Gastrocnemius medialis (tissue), 4 donors: ENCODE results near the gene IL4R.

Experiments
- POLR2A ChIP-seq, 2 donors: fragments of 450-650 bp; IDR thresholded peaks; one replicate each; pipeline ENCODE4 v1.6.1; 2017; ENCODE audit warnings: antibody characterized with exemption in 2 of 2, mild to moderate bottlenecking in 2 of 2, moderate library complexity in 2 of 2
- TF ChIP-seq, protein P1 (sequence below), 5 experiments: fragments of 450-650 bp in 3 of 5; fragments of 200-600 bp in 2 of 5; sonication (generic) in 2 of 5; IDR thresholded peaks in 4 of 5; conservative IDR thresholded peaks in 1 of 5; 1 replicate in 4 of 5; 2 replicates in 1 of 5; pipeline ENCODE4 v1.5.1; 2016 to 2019; ENCODE audit warnings: antibody characterized with exemption in 5 of 5, mild to moderate bottlenecking in 3 of 5, moderate library complexity in 3 of 5

DNA sequence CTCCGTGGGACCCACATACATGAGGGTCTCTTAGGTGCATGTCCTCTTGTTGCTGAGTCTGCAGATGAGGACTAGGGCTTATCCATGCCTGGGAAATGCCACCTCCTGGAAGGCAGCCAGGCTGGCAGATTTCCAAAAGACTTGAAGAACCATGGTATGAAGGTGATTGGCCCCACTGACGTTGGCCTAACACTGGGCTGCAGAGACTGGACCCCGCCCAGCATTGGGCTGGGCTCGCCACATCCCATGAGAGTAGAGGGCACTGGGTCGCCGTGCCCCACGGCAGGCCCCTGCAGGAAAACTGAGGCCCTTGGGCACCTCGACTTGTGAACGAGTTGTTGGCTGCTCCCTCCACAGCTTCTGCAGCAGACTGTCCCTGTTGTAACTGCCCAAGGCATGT is 50.0 kb downstream of the IL4R start:
- TF ChIP-seq POLR2A (IDR thresholded peaks at IDR 0.05), result no peak
- TF ChIP-seq, protein P1, sequence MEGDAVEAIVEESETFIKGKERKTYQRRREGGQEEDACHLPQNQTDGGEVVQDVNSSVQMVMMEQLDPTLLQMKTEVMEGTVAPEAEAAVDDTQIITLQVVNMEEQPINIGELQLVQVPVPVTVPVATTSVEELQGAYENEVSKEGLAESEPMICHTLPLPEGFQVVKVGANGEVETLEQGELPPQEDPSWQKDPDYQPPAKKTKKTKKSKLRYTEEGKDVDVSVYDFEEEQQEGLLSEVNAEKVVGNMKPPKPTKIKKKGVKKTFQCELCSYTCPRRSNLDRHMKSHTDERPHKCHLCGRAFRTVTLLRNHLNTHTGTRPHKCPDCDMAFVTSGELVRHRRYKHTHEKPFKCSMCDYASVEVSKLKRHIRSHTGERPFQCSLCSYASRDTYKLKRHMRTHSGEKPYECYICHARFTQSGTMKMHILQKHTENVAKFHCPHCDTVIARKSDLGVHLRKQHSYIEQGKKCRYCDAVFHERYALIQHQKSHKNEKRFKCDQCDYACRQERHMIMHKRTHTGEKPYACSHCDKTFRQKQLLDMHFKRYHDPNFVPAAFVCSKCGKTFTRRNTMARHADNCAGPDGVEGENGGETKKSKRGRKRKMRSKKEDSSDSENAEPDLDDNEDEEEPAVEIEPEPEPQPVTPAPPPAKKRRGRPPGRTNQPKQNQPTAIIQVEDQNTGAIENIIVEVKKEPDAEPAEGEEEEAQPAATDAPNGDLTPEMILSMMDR (IDR thresholded peaks at IDR 0.05 in 4 of 5, conservative IDR thresholded peaks at IDR 0.05 in 1 of 5), result no peak
